Measurements from ENCODE around the gene CCDC188. TPM values are rescaled to one million over a fixed set of nuclear protein-coding genes. Genes with fewer than 3 reads are reported as not detected.

The CCDC188 gene
- polyA plus RNA-seq, 1 donor, result 2.7 TPM

DNA sequence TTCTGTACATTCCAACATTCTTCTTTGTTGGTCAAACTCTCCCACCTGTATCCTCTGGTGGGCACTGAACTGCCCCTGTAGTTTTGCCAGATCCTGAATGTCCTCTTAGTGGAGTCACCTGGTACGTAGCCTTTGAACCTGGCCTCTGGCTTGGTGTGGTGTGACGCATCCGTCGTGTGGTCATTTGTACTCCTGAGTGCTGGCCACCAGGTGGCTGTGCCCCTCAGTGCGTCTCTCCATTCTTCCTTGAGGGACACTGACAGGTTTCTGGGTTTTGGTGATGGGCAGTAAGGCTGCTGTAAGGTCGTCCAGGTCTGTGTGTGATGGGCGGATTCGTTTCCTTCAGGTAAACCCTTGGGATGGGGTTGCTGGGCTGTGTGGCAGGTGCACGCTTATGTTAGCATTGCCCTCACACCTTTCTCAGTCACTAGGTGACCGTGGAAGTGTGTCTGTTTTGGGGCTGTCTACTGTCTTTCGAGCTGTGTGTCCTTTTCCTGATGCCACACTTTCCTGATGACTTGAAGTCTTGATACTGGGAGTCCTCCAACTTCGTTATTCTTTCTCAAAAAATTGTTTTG, 48.6 kb downstream of the CCDC188 start:
- no peaks in the 10 kb centered on the region for H3K4me1 ChIP-seq (ENCODE audit: control insufficient read depth, insufficient read depth, low read length)
- DNase-seq, result no peak
- WGBS (ENCODE audit: insufficient coverage, low lambda C conversion rate), result no CpG with 5 or more reads among the region's 12 CpGs
- no peak overlapping the region for H3K27ac ChIP-seq (ENCODE audit: low read length)
- no peak overlapping the region for H3K4me3 ChIP-seq (ENCODE audit: low read length)
- no peaks in the 10 kb centered on the region for H3K27me3 ChIP-seq (ENCODE audit: control insufficient read depth, insufficient read depth, low read length)
- H3K36me3 ChIP-seq (ENCODE audit: control insufficient read depth, insufficient read depth, low read length), result peaks cover 79% of the 10 kb centered on the region
- H3K9me3 ChIP-seq (ENCODE audit: control insufficient read depth, low read depth, low read length), result no peaks in the 10 kb centered on the region

GRCh38 chr22:20101638-20102037, 49.2 kb downstream of the CCDC188 start:
- DNase-seq, result no peak
- WGBS (ENCODE audit: insufficient coverage, low lambda C conversion rate), result no CpG with 5 or more reads among the region's 8 CpGs
- H3K36me3 ChIP-seq (ENCODE audit: control insufficient read depth, insufficient read depth, low read length), result peaks cover 76% of the 10 kb centered on the region

GRCh38 chr22:20099099-20099711, 51.6 kb downstream of the CCDC188 start:
- peaks cover 76% of the 10 kb centered on the region for H3K36me3 ChIP-seq (ENCODE audit: control insufficient read depth, insufficient read depth, low read length)
- no peaks in the 10 kb centered on the region for H3K27me3 ChIP-seq (ENCODE audit: control insufficient read depth, insufficient read depth, low read length)
- H3K4me3 ChIP-seq (ENCODE audit: low read length), result no peak overlapping the region
- H3K4me1 ChIP-seq (ENCODE audit: control insufficient read depth, insufficient read depth, low read length), result no peaks in the 10 kb centered on the region
- peaks cover 2% of the 10 kb centered on the region for H3K9me3 ChIP-seq (ENCODE audit: control insufficient read depth, low read depth, low read length)
- no CpG with 5 or more reads among the region's 6 CpGs for WGBS (ENCODE audit: insufficient coverage, low lambda C conversion rate)
- no peak for DNase-seq
- H3K27ac ChIP-seq (ENCODE audit: low read length), result no peak overlapping the region

More at GRCh38 chr22:20101638-20102037, 49.2 kb downstream of the CCDC188 start:
- H3K9me3 ChIP-seq (ENCODE audit: control insufficient read depth, low read depth, low read length), result no peaks in the 10 kb centered on the region
- H3K27ac ChIP-seq (ENCODE audit: low read length), result no peak overlapping the region
- no peaks in the 10 kb centered on the region for H3K4me1 ChIP-seq (ENCODE audit: control insufficient read depth, insufficient read depth, low read length)
- H3K4me3 ChIP-seq (ENCODE audit: low read length), result no peak overlapping the region
- no peaks in the 10 kb centered on the region for H3K27me3 ChIP-seq (ENCODE audit: control insufficient read depth, insufficient read depth, low read length)

Other genes with a start within 250 kb of the CCDC188 start
- 182 TPM for gene COMT, start 209.3 kb downstream of the CCDC188 start, polyA plus RNA-seq
- 22.5 TPM for gene TXNRD2, start 209.2 kb downstream of the CCDC188 start, polyA plus RNA-seq
- 21.8 TPM for gene ARVCF, start 134.2 kb downstream of the CCDC188 start, polyA plus RNA-seq
- gene TANGO2, start 129.9 kb downstream of the CCDC188 start, polyA plus RNA-seq, result 16.5 TPM
- gene DGCR8, start 70.8 kb downstream of the CCDC188 start, polyA plus RNA-seq, result 36.5 TPM
- gene RANBP1, start 35.0 kb downstream of the CCDC188 start, polyA plus RNA-seq, result 136 TPM
- gene TRMT2A, start 33.8 kb downstream of the CCDC188 start, polyA plus RNA-seq, result 51.3 TPM
- 34.1 TPM for gene ZDHHC8, start 19.3 kb downstream of the CCDC188 start, polyA plus RNA-seq
- 7.5 TPM for gene RTN4R, start 117.3 kb upstream of the CCDC188 start, polyA plus RNA-seq
- 46.7 TPM for gene DGCR6L, start 169.0 kb upstream of the CCDC188 start, polyA plus RNA-seq
- gene ZNF74, start 243.1 kb upstream of the CCDC188 start, polyA plus RNA-seq, result 11.6 TPM

All from large intestine (tissue), 3 donors.